GM18519 (cell line): Measurements from ENCODE around the gene LRRC27.
"Not testable (repeated sequence)": the region's sequence is repeated elsewhere in the genome, so short reads cannot be mapped to it uniquely, and the experiment has no call there.

Experiments used
- ATAC-seq: cut with Tn5 transposase; IDR thresholded peaks from one replicate; pipeline ENCODE4 v1.9.1; 2021; ENCODE audit warnings: mild to moderate bottlenecking, moderate library complexity; ENCODE audit not compliant: unreplicated experiment, low FRiP score

LRRC27 gene

GRCh38 chr10:132335189-132336063, 3.4 kb downstream of the LRRC27 start:
- ATAC-seq = peak; percentile 32

DNA sequence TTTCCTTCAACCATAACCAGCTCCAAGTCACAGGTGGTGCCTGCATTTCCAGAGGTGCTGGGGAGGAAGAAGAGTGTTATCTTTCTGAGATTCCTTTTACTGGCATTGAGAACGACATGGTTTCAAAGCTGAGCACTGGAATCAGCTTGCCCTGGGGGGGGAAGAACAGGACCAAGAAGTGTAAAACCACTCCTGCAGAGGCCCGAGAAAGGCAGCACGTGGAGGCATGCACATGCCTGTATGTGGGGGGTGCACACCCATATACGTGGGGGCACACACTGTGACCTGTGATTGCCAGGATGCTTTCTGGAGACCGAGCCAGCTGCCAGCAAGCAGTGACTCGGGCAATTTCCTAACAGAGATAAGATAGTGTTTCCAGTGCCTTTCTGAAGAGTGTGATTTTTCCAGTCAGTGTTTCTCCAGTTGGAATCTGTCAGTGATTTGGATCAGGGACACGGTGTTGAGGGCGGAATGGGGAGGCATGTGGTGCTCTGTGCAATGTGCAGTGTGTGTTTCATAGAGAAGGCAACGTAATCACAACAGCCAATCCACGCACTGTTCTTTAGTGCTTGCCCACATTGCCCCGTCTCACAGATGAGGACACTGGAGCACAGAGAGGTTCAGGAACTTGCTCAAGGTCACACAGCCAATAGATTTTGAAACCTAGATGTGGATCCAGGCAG, 4.2 kb downstream of the LRRC27 start:
- ATAC-seq = no peak

GRCh38 chr10:132336919-132337407, 5.0 kb downstream of the LRRC27 start:
- no peak for ATAC-seq

DNA sequence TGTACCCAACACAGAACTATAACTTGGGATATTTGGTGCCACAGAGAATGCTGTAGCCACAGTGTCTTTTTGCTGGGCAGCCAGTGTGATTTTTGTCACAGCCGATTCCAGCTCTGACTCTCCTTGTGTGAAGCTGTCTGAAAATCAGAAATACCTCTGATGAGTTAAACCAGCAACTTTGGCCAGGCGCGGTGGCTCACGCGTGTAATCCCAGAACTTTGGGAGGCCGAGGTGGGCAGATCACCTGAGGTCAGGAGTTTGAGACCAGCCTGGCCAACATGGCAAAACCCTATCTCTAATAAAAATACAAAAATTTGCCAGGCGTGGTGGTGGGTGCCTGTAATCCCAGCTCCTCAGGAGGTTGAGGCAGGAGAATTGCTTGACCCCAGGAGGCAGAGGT, 5.9 kb downstream of the LRRC27 start:
- not testable (repeated sequence) for ATAC-seq

GRCh38 chr10:132338876-132339275, 6.9 kb downstream of the LRRC27 start:
- no peak for ATAC-seq

GRCh38 chr10:132339276-132339675, 7.3 kb downstream of the LRRC27 start:
- ATAC-seq = no peak

- no peak for ATAC-seq
Measured at GRCh38 chr10:132341017-132341416, 9.0 kb downstream of the LRRC27 start.

DNA sequence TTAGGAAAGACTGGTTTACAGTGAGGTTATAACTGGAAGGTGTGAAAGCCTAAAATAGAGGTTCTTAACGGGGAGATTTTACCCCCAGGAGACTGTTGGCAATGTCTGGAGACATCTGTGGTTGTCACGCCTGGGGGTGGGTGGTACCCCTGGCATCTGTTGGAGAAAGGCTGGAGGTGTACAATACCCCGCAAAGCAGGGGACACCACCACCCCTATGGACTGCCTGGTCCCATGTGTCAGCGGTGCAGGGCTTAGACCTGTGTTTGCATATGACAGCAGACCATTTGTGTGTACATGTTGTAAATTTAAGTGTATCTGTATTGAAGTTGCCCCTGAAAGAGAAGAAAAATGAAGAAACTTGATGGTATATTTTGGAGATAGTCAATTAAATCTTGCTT, 9.8 kb downstream of the LRRC27 start:
- ATAC-seq = no peak

DNA sequence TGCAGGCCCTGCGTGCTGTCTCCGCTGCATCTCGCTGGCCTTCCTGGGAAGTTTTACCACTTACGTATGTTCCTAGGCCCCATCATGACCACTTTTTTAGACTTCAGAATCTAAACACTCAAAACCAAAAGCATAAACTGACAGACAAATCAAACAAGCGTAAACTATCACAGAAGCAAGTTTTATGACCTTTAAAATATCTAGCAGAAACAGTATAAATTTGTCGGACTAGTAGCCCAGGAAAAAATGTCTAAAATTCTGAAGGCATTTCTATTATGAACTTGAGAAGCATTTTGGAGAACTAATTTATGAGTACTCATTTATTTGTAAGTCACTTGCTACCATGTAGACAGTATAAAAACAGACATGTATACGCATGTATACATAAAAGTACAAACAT, 10.6 kb downstream of the LRRC27 start:
- ATAC-seq = no peak

- no peak for ATAC-seq
Measured at GRCh38 chr10:132344386-132344785, 12.4 kb downstream of the LRRC27 start.

DNA sequence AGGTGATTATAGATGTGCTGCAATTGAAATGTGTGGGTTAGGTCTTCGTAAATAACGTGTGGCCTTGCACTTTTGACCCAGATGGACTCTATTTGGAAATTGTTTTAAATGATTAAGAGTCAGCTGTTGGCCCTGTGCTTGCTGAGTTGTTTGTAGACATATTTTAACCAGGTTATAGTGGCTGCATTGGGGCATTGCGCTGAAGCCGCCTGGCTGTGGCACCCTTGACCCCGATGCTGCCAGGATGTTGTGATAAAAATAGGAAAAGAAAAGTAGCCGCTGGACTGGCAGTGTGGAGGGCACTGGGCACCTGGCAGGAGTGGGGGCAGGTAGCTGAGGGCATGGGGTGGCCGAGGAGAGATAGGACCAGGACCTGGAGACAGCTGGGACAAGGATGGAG, 13.4 kb downstream of the LRRC27 start:
- ATAC-seq = no peak

DNA sequence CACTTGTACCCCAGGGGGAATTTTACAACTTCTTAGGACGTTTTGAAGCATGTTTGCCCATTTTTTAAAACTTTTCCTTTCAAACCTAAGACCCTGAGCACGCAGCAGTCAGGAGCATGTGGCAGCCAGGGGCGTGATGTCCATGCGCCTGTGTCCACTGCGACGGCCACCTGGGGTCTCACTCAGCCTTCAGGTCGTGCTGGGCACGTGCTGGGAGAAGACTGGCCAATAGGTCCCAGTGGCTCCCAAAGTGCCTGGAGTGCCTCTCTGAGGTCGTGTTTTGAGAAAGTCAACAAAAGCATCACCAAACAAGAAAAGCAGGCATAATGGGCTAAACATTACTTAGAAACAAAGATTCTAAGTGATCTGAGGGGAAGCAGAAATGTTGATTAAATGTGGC, 14.8 kb downstream of the LRRC27 start:
- ATAC-seq = no peak

DNA sequence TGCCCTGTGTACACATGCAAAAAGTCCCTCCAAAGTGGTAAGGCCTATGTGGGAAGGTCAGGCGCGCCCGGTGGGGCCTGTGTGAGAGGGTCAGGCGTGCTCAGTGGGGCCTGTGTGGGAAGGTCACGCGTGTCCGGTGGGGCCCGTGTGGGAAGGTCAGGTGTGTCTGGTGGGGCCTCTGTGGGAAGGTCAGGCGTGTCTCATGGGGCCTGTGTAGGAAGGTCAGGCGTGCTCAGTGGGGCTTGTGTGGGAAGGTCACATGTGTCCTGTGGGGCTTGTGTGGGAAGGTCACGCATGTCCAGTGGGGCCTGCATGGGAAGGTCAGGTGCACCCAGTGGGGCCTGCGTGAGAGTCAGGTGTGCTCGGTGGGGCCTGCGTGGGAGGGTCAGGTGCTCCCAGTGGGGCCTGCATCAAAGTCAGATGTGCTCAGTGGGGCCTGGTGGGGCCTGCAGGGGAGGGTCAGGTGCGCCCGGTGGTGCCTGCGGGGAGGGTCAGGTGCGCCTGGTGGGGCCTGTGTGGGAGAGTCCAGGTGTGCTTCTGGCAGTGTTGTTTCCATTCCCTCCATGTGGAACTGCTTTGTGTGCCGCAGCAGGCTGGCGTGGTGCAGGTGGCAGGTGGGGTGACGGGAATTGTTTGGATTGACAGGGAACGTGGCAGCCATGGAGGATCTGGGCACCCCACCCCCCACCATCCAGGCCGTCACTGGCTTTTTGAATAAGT, 15.4 kb downstream of the LRRC27 start:
- ATAC-seq = no peak

DNA sequence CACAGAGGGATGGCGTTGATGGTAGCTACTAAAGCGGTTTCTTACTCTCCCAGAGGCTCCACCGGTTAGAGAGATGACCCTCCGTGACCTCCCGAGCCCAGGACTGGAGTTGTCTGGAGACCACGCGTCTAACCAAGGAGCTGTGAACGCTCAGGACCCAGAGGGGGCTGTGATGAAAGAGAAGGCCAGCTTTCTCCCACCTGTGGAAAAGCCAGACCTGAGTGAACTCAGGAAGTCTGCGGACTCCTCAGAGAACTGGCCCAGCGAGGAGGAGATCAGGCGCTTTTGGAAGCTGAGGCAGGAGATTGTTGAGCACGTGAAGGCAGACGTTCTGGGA, 15.9 kb downstream of the LRRC27 start:
- no peak for ATAC-seq

GRCh38 chr10:132349766-132350165, 17.8 kb downstream of the LRRC27 start:
- no peak for ATAC-seq

- no peak for ATAC-seq
Measured at GRCh38 chr10:132350391-132350790, 18.4 kb downstream of the LRRC27 start.

- ATAC-seq = no peak
Measured at GRCh38 chr10:132350946-132351345, 19.0 kb downstream of the LRRC27 start.

- ATAC-seq = no peak
Measured at GRCh38 chr10:132351611-132352010, 19.6 kb downstream of the LRRC27 start.

DNA sequence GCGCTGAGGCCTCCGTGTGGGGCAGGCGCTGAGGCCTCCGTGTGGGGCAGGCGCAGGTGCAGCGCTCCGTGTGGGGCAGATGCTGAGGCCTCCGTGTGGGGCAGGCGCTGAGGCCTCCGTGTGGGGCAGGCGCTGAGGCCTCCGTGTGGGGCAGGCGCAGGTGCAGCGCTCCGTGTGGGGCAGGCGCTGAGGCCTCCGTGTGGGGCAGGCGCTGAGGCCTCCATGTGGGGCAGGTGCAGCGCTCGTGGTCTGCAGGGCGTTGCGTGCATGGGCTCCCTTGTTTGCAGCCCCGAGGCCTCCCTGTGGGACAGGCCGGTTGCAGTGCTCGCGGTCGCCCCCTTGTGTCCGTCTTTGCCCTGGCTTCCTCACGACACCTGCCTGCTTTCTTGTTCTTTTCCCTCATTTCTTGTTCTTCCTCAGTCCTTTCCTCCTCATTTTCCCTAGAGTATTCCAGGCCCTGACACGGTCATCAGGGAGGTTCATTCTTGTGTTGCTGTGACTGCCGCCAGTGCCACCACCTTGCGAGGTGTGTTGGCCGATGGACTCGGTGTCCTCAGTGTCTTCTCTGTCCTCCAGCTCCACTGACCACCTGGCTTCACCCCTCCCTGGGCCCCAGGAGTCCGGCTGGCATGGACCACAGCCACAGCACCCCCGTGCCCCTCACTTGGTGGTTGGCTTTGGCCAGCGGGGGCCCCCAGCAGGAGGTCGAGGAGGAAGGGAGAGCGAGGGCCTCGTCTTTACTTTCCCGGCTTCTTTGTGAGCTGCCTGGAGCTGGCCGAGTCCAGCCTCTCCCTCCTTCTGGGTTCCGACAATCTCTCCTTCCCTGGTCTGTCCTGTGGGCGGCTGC, 20.7 kb downstream of the LRRC27 start:
- ATAC-seq = not testable (repeated sequence)
